HFF-Myc (cell line): ENCODE results near the gene COA6.

Experiments used
- DNase-seq: peaks from one replicate; pipeline ENCODE4 v3.0.0-alpha.2; 2011; ENCODE audit warnings: low read depth; ENCODE audit errors: extremely low read depth
- H3K4me3 ChIP-seq: replicated peaks from 2 replicates; pipeline ENCODE4 v1.5.1; 2011; ENCODE audit warnings: low read depth, mild to moderate bottlenecking, control low read depth, low read length
- TF ChIP-seq, protein P1 (sequence below): IDR thresholded peaks from 2 replicates; pipeline ENCODE4 v1.5.1; 2012; ENCODE audit warnings: mild to moderate bottlenecking, low read depth, low read length, control low read depth; ENCODE audit errors: missing control alignments

COA6 gene

DNA sequence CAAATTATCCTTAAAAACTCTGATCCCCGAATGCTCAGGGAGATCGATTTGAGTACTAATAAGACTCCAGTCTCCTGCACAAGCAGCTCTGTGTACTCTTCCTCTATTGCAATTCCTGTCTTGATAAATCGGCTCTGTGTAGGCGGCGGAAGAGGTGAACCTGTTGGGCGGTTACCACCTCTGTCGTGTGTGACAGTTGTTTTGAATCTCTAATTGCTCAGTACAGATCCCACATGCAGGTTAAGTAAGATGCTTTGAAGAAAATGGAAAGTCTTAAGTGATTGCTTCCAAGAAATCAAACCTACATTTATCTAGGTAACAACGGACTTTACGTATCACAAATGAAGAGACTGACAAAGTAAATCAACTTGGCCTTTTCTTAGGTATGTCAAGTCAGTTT is 35.5 kb downstream of the COA6 start:
- no peak overlapping the region for H3K4me3 ChIP-seq
- no peak for DNase-seq
- TF ChIP-seq, protein P1, sequence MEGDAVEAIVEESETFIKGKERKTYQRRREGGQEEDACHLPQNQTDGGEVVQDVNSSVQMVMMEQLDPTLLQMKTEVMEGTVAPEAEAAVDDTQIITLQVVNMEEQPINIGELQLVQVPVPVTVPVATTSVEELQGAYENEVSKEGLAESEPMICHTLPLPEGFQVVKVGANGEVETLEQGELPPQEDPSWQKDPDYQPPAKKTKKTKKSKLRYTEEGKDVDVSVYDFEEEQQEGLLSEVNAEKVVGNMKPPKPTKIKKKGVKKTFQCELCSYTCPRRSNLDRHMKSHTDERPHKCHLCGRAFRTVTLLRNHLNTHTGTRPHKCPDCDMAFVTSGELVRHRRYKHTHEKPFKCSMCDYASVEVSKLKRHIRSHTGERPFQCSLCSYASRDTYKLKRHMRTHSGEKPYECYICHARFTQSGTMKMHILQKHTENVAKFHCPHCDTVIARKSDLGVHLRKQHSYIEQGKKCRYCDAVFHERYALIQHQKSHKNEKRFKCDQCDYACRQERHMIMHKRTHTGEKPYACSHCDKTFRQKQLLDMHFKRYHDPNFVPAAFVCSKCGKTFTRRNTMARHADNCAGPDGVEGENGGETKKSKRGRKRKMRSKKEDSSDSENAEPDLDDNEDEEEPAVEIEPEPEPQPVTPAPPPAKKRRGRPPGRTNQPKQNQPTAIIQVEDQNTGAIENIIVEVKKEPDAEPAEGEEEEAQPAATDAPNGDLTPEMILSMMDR: no peak

DNA sequence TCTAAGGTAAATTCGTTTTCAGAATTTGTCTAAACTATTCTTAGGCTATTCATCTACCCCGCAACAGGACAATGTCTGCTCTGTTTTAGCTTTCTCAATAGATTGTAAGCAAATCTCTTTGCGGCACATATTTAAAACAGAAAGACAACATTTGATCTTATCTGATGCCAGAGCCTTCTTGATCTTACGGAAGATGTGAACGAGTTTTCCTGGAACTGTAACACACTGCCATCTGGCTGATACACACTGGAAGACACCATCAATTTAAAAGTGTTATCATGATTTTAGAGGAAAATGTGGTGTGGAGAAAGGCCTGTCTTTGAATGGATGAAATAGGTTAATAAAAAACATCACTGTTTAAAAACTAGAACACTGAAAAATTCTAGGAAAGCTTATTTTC is 36.1 kb downstream of the COA6 start:
- TF ChIP-seq, protein P1: no peak
- no peak overlapping the region for H3K4me3 ChIP-seq
- DNase-seq: no peak

GRCh38 chr1:234412830-234413229 is 39.6 kb downstream of the COA6 start:
- no peak for DNase-seq
- TF ChIP-seq, protein P1: no peak
- H3K4me3 ChIP-seq: no peak overlapping the region

DNA sequence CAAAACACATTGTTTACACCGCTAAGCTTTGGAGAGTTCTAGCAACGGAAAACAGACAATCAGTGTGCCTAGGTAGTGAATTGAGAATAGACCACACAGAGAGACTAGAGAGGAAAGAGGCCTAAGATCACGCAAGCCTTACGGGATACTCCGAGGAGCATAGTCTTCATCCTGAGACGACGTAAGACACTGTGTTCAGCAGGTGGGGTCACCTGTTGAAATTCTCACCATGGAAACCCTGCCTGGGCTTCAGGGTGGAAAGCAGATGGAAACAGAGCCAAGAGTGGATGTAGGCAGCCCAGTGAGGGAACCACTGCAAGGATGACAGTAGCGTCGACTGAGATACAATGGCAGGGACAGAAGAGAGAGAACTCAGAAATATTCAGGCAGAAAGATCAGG is 40.2 kb downstream of the COA6 start:
- TF ChIP-seq, protein P1: no peak
- no peak for DNase-seq
- no peak overlapping the region for H3K4me3 ChIP-seq

DNA sequence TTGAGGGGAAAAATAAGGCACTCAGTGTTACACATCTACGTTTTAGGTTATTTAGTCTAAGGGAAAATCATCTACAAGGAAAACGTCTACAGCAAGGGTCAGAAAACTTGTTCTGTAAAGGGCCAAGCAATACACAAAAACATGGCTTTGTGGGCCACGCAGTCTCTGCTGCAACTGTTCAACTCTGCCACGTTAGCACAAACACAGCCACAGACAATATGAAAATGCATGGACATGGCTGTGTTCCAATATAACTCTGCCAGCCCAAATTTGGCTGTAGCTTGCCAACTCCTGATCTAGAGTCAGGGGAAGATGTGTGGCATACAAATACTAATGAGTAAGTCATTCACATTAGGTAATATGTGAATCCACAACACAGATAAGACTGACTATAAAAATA is 40.7 kb downstream of the COA6 start:
- H3K4me3 ChIP-seq: no peak overlapping the region
- DNase-seq: no peak
- TF ChIP-seq, protein P1: no peak

GRCh38 chr1:234427950-234428646 is 54.8 kb downstream of the COA6 start:
- TF ChIP-seq, protein P1: no peak
- DNase-seq: no peak
- no peak overlapping the region for H3K4me3 ChIP-seq

GRCh38 chr1:234429434-234429806 is 56.2 kb downstream of the COA6 start:
- TF ChIP-seq, protein P1: no peak
- DNase-seq: no peak
- H3K4me3 ChIP-seq: no peak overlapping the region
